ENCODE data around the gene FAM163B.

Gene FAM163B

DNA sequence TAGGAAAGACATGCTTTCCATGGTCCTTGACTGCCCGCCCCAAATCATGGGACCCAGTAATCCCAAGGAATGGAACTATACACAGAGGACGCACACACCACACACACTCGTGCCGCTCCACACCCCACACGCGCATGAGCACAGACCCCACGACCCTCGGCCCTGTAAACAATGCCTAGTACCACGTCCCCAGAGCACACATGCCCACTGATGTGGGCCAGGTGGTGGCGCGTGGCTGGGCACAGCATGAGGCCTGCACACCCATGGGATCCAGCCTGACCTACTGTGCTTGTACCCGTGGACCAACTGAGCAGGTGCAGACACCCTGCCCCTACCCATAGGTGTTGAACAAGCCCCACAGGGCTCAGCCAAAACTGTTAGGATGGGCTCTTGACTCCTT, 27.7 kb upstream of the FAM163B start:
- Histone ChIP-seq H3K9me3 (ENCODE audit: control insufficient read depth, insufficient read depth, low read depth, low read length) (no peaks in the 10 kb centered on the region), H3K36me3 (ENCODE audit: control insufficient read depth in 2 of 2, insufficient read depth in 1 of 2, low read length in 2 of 2) (no peaks in the 10 kb centered on the region), H3K27ac (ENCODE audit: extremely low read depth, low read depth, low read length) (no peak overlapping the region), H3K4me3 (ENCODE audit: low read depth, low read length) (no peak overlapping the region), H3K4me1 (ENCODE audit: control insufficient read depth, insufficient read depth, low read length) (no peaks in the 10 kb centered on the region)
- ChIA-PET POLR2A (interaction anchor here (0.6 kb wide), 1 partner anchor 488 kb away, joined by 3 read pairs; no protein-coding TSS in a partner anchor), CTCF (no interaction called here)
- TF ChIP-seq BCL6B (tag by site-specific recombination; IDR thresholded peaks at IDR 0.05) (no peak), SP2 (tag by site-specific recombination; IDR thresholded peaks at IDR 0.05) (no peak), ZNF112 (tag by site-specific recombination; IDR thresholded peaks at IDR 0.05) (no peak), ZNF354C (tag by site-specific recombination; IDR thresholded peaks at IDR 0.05; ENCODE audit: borderline replicate concordance, low read depth) (no peak), KLF16 (tag by site-specific recombination; IDR thresholded peaks at IDR 0.05) (no peak), ZIC2 (tag by site-specific recombination; IDR thresholded peaks at IDR 0.05) (no peak), ZNF548 (tag by site-specific recombination; IDR thresholded peaks at IDR 0.05) (no peak), ZNF23 (tag by site-specific recombination; IDR thresholded peaks at IDR 0.05; ENCODE audit: borderline replicate concordance) (no peak), PRDM1 (tag by site-specific recombination; IDR thresholded peaks at IDR 0.05) (no peak), PBX3 (CRISPR knock-in tag; IDR thresholded peaks at IDR 0.05) (no peak), ZNF645 (tag by site-specific recombination; IDR thresholded peaks at IDR 0.05) (no peak), ZNF140 (tag by site-specific recombination; IDR thresholded peaks at IDR 0.05) (no peak), REPIN1 (tag by site-specific recombination; IDR thresholded peaks at IDR 0.05; ENCODE audit: low read depth) (no peak), ZNF302 (tag by site-specific recombination; IDR thresholded peaks at IDR 0.05; ENCODE audit: low read depth) (no peak), ZNF184 (tag by site-specific recombination; IDR thresholded peaks at IDR 0.05) (no peak), ZBTB21 (tag by site-specific recombination; IDR thresholded peaks at IDR 0.05) (no peak), ZNF114 (tag by site-specific recombination; IDR thresholded peaks at IDR 0.05) (no peak), ZNF626 (tag by site-specific recombination; IDR thresholded peaks at IDR 0.05) (no peak)

GRCh38 chr9:133635533-133636531, 26.6 kb upstream of the FAM163B start, which contains the start of gene DBH:
DBH (plus strand) TSS chr9:133636363; CDS start chr9:133636372, 9 bp downstream.
- ChIA-PET CTCF (interaction anchor here (0.6 to 1.3 kb wide), 3 partner anchors 12 to 148 kb away, joined by 3 to 4 read pairs (median 3); no protein-coding TSS in a partner anchor), POLR2A (no interaction called here)
- Histone ChIP-seq H3K36me3 (ENCODE audit: control insufficient read depth in 2 of 2, insufficient read depth in 1 of 2, low read length in 2 of 2) (no peaks in the 10 kb centered on the region), H3K4me1 (ENCODE audit: control insufficient read depth, insufficient read depth, low read length) (no peaks in the 10 kb centered on the region), H3K27ac (ENCODE audit: extremely low read depth, low read depth, low read length) (no peak within 1 kb of the TSS), H3K4me3 (ENCODE audit: low read depth, low read length) (no peak within 1 kb of the TSS), H3K9me3 (ENCODE audit: control insufficient read depth, insufficient read depth, low read depth, low read length) (no peaks in the 10 kb centered on the region)
- no peak for TF ChIP-seq ZNF768 (tag by site-specific recombination; IDR thresholded peaks at IDR 0.05)
- no peak for TF ChIP-seq PBX3 (CRISPR knock-in tag; IDR thresholded peaks at IDR 0.05)
- TF ChIP-seq YY1 (tag by site-specific recombination; IDR thresholded peaks at IDR 0.05) = no peak
- peak; percentile 31; the same call in 1 of the 2 replicates for TF ChIP-seq GLIS1 (tag by site-specific recombination; IDR thresholded peaks at IDR 0.05)
